Activated CD4-positive, CD25-positive, alpha-beta regulatory T cell treated with anti-CD3 and anti-CD28 coated beads, Interleukin-2, amount 50 U/mL, for 72 hours (primary cell): ENCODE results near the gene COL15A1.

Experiments used
- DNase-seq: peaks from one replicate; pipeline ENCODE4 v3.0.0; 2021

The COL15A1 gene

DNA sequence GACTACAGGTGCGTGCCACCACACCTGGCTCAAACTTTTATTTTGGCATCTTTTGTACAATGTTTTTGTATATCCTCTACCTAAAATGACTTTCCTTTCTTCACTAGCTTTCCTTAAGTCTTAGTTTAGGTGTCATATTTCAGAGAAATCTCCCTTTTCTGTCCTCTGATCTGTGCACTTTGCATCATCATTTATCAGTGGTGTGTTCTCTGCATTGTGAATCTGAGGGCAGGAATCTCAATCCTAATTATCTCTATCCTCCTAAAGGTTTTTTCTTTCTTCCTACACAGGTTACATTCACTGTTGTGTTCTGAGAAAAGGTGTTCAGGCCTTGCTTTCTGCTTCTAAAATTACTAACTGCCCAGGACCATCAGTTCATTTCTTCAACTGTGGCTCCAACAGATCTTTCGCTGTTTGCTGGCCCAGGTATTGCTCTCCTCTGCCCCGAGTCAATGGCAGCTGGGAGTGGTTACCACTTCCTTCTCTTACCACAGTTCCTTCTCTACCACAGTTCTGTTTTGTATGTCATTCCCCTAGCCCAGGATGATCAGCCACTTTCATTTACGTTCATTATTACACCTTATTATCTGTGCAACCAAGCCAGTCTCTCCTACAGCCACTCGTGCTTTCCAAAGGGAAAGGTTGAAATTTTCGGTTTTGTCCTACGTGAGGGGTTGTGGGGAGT is 175.2 kb downstream of the COL15A1 start:
- DNase-seq = no peak

DNA sequence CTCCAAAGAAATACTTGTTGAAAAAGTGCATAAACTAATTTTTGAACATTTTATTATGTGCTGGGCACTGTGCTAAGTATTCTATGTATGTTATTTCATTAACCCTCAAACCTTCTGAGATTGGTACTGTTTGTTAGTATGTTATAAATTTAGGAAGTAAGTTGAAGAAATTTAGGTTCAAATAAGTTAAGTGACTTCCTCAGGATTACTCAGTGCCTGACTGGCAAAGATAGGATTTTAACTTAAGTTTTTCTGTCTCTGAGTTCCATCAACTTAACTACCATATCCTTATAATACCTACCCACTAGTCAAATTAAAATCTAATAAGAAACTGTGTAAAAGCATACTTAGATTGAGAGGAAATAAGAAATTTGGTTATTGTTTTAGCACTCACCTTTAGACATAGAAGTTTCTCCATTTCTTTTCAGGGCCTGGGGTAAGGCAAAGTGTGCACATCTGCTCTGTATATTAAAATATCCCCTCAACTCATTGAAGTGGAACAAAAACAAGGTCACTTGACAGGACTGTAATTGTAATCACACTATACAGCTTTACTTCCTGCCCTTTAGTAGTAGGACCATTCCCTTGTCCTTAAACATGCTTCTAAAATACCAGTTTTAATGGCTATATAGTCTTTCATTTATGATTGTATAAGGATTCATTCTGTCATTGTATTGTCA is 176.4 kb downstream of the COL15A1 start:
- DNase-seq = no peak
